ENCODE data around the gene FRMD3.

FRMD3 gene

GRCh38 chr9:83218411-83219090 is 319.6 kb downstream of the FRMD3 start:
- DNase-seq: no peak

GRCh38 chr9:83209188-83209731 is 328.9 kb downstream of the FRMD3 start:
- no peak for DNase-seq

GRCh38 chr9:83208065-83208850 is 329.9 kb downstream of the FRMD3 start:
- DNase-seq: no peak

GRCh38 chr9:83204047-83204446 is 334.2 kb downstream of the FRMD3 start:
- no peak for DNase-seq

GRCh38 chr9:83200531-83200930 is 337.7 kb downstream of the FRMD3 start:
- DNase-seq: no peak

GRCh38 chr9:83199832-83200231 is 338.4 kb downstream of the FRMD3 start:
- no peak for DNase-seq

GRCh38 chr9:83199240-83199639 is 339.0 kb downstream of the FRMD3 start:
- DNase-seq: peak; percentile 13

- DNase-seq: no peak
These were observed 339.8 kb downstream of the FRMD3 start for GRCh38 chr9:83198371-83198770.

- DNase-seq: no peak
These were observed 340.6 kb downstream of the FRMD3 start for GRCh38 chr9:83197591-83197990.

- DNase-seq: no peak
These were observed 341.3 kb downstream of the FRMD3 start for GRCh38 chr9:83196946-83197345.
